ENCODE data around the gene CILP2.

The CILP2 gene

GRCh38 chr19:19546751-19547162, 8.7 kb downstream of the CILP2 start:
- no peak for DNase-seq

DNA sequence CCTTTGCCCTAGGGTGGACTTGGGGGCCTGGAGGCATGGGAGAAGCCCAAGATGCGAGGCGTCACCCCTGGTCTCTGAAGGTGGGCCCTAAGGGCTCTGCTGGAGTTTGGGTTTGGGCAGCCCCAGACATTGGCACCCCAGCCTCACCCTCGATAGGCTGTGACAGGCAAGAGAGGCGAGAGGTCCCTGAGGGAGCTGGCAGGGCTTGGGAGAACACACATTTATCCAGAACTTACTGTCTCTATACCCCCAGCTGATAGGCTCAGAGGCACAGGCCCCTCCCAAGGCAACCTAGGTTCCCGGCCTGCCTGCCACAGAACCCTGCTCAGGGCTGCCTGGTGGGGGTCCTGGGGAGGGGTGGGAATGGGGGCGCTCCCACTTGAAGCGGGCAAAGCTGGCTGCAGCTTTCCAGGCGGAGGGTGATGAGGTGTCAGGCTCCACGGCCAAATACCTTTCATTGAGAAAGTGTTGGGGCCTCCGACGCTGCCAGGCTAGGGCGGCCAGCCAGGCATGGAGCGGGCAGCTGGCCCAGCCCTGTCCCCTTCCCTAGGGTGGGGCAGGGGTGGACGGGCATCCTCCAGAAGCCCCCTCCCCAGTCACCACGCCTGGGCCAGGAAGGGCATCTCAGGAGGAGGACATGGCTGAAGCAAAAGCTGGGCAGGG, 9.7 kb downstream of the CILP2 start:
- DNase-seq = no peak

DNA sequence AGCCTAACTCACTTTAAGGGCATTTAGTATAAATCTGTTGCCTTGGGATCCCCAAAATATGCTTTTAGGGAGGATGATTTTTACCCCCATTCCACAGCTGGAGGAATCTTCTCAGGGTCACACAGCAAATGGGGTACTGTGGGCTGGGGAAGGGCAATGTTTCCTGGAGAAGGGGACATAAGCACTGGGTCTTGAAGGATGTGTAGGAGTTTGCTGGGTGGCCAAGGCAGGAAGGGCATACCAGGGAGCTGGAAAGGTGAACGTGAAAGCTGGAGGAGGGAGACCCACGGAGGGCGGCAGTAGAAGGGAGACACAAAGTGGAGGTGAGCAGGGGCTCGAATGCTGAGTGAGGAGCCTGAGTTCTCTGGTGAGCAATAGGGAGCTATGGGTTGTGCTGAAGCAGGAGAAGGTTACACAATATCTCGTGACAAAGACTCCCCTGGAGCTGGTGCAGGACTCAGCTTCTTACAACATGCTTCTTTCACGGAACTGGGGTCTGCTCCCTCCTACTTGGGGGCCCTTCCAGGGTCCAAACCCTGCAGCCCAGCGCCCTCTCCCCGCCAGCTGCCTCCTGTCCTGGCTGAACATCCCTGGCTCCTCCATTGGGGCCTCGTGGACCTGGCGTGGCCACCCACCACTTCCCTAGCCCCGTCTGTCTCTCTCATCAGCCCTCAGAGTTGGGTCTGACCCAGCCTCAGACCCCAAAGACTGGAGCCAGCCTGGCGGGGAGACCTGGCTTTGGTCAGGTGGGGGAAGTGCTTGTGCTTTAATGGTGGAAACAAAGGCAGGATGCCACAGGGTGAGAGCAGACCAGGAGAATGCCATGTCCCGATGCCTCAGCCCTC, 11.1 kb downstream of the CILP2 start:
- no peak for DNase-seq

- no peak for DNase-seq
Measured at GRCh38 chr19:19549804-19550464, 11.9 kb downstream of the CILP2 start.

DNA sequence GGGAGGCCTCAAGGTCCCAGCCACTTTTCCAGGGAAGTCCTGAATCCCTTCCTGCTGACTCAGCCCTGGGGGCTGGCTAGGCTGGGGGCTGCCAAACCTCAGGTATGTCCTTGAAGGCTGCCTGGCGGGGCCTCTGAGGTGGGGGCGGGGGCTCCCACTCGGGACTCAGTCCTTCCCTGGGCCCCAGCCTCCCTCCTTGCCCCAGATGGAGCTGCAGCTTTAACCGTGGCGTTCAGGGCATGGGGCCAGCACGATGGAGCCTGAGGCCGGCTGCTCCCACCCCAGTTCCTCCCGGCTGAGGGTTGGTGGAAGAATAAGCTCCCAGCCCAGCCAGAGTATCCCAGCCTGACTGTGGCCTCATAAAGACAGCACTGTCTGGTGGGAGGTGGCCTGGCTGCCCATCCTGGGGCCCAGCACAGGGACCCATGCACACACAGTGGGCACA, 12.4 kb downstream of the CILP2 start:
- no peak for DNase-seq

DNA sequence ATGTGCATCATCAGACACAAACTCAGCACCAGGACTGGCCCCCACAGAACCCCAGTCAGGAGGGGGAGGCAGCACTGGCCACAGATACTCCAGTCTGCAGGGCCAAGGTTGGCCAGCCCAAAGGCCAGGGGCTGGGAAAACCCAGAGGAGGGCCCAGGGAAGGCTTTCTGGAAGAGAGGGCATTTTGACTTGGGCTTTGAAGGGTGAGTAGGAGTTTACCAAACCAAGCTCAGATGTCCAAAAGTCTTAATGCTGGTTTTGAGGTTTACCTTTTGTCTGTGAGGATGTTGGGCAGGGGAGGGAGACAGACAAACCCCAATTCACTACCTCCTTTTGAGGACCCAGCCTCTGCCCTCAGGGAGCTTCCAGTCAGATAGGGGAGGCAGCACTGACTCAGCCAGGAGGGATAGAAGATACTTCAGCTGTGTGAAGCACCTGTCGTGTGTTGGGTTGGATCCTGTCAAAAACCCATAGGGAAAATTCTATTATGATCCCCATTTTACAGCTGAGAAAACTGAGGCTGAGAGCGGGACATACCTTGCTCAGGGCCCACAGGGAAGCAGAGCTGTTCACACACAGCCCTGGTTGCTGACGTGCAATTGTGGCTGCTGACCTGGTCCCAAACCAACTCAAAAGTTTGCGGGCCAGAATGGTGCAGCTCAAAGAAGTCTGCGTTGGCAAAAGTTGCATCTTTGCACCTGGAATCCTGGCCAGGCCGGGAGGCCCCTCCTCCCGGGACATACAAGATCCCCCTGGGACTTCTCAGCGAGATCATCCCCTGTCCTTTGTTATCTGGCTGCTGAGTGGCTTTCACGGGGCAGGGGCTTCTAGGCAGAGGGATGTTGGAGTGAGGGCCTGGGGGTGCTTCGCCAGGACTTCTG, 13.1 kb downstream of the CILP2 start:
- no peak for DNase-seq

DNA sequence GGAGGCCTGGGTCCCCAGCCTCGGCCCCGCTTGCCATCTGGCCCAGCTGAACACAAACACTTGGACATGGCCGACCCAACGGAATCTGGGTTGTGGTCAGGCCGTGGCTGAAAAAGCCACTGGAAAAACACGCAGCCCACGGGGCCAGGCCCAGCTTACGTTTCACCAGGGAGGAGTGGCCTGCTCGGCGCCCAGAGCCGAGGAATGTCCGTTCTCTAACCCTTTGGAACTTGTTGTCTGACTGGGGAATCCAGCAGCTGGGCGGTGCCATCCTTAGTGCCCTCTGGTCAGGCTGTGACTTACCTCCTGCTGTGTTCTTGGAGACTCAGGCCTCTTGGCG, 13.8 kb downstream of the CILP2 start:
- no peak for DNase-seq

- peak in 1 of 5 experiments; percentile 37 for DNase-seq
Measured at GRCh38 chr19:19552798-19553197, 14.7 kb downstream of the CILP2 start.

GRCh38 chr19:19553670-19554069, 15.6 kb downstream of the CILP2 start:
- no peak for DNase-seq

DNA sequence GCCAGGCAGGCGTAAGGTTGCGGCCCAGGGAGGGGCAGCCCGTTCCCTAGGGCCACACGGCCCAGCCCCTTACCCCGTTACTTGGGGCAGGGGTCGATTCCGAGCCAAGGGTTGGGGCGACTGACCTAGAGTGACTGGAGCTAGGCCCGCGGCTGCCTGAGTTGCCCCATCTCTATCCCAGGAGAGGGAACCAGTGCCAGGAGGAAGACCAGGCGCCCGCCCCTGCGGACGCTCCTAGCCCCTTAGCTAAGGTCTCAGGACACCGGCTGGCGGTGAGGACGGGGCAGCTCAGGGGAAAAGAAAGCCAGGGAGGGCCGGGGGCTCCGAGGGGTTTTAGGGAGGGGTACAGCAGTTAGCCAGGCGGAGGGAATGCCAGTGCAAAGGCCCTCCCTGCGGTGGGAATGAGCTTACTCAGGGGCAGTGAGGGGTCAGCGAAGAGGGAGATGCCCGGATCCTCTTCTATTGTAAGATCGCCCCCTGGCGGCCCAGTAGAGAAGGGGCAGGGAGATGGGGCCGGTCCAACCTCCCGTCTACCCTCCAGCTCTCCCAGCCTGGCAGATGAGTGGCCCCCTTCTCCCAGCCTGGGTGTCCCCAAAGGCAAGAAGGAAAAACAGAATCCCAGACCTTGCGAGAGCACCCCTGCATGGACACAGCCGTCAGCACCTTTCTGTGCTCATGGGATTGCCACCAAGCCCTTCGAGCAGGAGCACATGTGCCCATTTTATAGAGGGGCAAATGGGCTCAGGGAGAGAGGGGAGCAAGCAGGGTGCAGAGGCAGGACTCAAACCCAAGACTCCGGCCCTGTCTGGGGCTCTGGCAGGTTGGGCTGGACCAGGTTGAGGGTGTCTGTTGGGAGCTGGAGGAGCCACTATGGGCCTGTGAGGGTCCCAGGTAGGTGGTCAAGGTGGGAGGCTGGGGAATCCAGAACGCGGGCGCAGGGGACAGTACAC, 16.3 kb downstream of the CILP2 start:
- DNase-seq = peak in 3 of 5 experiments; percentile 43 to 52 (median 45)

- no peak for DNase-seq
Measured at GRCh38 chr19:19558055-19558454, 20.0 kb downstream of the CILP2 start.

DNA sequence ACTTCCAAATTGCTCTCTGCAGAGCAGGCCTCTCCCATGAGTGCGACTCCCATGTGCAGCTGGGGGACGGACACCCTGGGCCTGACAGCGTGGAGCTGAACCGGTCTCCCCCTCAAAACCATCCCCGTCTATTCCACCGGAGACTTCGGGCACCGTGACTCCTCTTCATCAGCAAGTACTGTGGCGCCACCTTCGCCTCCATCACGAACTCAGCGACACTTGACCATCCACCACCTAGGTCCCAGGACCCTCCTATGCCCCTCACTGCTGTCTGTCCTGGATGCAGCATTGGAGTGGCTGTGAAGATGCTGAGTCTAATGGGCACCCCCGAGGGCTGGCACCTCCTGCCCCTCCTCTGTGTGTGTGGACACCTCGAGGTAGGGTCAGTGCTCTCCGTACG, 20.6 kb downstream of the CILP2 start:
- DNase-seq = no peak

GRCh38 chr19:19559931-19560330, 21.9 kb downstream of the CILP2 start:
- DNase-seq = no peak

GRCh38 chr19:19561946-19562664, 24.0 kb downstream of the CILP2 start:
- no peak for DNase-seq

GRCh38 chr19:19562665-19563347, 24.7 kb downstream of the CILP2 start:
- peak in 2 of 5 experiments; percentile 20 to 63 for DNase-seq

GRCh38 chr19:19563348-19563848, 25.3 kb downstream of the CILP2 start:
- no peak for DNase-seq

GRCh38 chr19:19566306-19566705, 28.2 kb downstream of the CILP2 start:
- no peak for DNase-seq

DNA sequence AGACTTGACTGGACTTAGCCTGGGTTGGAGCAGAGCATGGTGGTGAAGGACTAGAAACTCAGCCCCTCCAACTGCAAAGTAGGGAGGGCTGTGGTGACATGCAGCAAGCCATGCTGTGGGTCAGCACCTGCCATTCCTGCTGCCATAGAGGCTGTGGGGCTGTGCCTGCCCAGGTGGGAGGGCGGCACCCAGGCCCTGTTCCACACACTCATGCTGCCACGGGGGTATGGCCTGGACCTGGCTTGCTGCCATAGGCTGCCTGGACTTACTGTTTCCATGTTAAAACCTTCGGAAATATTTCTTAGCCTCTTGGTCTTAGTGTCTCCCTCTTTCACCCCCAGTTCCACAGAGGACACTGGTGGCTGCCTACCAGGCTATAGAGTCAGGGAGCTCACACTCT, 29.3 kb downstream of the CILP2 start:
- no peak for DNase-seq

DNA sequence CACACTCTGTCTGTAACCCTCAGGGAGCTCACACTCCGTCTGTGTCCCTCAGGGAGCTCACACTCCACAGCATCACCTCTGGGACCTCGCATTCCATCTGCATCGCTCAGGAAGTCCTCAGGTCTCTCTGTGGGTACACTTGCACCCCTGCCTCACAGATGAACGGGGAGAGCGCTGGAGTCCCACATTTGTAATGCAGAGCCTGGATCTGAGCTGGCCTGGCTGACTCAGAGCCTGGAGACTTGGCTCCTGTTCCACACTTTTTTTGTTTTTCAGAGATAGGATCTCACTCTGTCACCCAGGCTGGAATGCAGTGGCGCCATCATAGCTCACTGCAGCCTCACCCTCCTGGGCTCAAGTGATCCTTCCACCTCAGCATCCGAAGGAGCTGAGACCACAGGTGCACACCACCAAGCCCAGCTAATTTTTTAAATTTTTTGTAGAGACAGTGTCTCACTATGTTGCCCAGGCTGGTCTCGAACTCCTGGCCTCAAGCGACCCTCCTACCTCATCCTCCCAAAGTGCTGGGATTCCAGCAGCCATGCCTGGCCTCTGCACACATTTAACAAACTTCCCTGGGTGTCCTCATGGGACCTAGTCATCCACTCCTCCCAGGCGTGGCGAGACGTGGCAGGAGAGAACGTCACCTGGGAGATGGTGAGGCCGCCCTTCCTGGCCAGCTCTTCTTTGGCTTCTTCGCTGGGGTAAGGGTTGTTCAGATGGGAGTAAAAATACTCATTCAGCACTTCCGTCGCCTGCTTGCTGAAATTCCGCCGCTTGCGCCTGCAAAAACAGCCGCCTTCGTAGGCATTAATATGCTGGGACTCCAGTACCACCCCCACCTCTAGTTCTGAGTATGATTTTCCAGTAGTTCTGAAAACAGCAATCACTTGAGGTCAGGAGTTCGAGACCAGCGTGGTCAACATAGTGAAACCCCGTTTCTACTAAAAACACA, 31.0 kb downstream of the CILP2 start:
- DNase-seq = no peak

Measured in T-helper 2 cell (primary cell).